Activated CD4-positive, alpha-beta T cell treated with anti-CD3 and anti-CD28 coated beads for 4 hours (primary cell): ENCODE measurements around the gene NEU2.
A peak's percentile ranks its signal among the peaks of the same experiment; 100 is the strongest.
"Not testable (repeated sequence)": the region's sequence is repeated elsewhere in the genome, so short reads cannot be mapped to it uniquely, and the experiment has no call there.

ENCODE experiments used
- DNase-seq, 2 donors: peaks; one replicate each; pipeline ENCODE4 v3.0.0-alpha.2; 2020

The NEU2 gene

GRCh38 chr2:233059797-233060500, 27.5 kb downstream of the NEU2 start, which contains the start of gene INPP5D:
TSS of gene INPP5D (plus strand) at chr2:233060342. CDS start at chr2:233060479, 137 bp downstream.
- DNase-seq = peak; percentile 69 to 71

- no peak for DNase-seq
Observed at GRCh38 chr2:233060501-233060979, 28.1 kb downstream of the NEU2 start.

- DNase-seq = no peak
Observed at GRCh38 chr2:233060980-233061590, 28.6 kb downstream of the NEU2 start.

- no peak for DNase-seq
Observed at GRCh38 chr2:233061591-233062450, 29.3 kb downstream of the NEU2 start.

DNA sequence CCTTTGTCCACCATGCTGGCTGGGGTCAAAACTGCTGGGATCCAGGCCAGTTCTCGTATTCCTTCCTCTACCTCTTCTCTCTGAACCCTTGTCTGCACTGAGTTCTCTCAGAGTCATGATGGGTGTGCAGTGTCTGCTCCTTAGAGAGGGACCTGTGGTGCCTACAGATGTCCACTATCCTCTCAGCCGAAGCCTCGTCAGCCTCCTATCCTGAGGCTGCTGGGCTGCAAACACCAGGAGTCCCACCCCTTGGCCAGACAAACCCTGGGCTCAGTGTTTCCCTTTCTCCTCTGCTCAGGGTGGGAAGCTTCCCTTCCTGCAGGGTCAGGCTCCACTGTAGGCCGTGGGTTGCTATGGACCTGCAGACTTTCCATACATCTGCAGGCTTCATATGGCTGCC, 30.0 kb downstream of the NEU2 start:
- DNase-seq = no peak

GRCh38 chr2:233062946-233063268, 30.4 kb downstream of the NEU2 start:
- DNase-seq = no peak

- DNase-seq = no peak
Observed at GRCh38 chr2:233063269-233063975, 30.9 kb downstream of the NEU2 start.

- DNase-seq = no peak
Observed at GRCh38 chr2:233063976-233064411, 31.5 kb downstream of the NEU2 start.

- DNase-seq = no peak
Observed at GRCh38 chr2:233064530-233065199, 32.2 kb downstream of the NEU2 start.

GRCh38 chr2:233065200-233065589, 32.7 kb downstream of the NEU2 start:
- DNase-seq = not testable (repeated sequence)

GRCh38 chr2:233065954-233066470, 33.5 kb downstream of the NEU2 start:
- DNase-seq = no peak

GRCh38 chr2:233068762-233069418, 36.4 kb downstream of the NEU2 start:
- no peak for DNase-seq

GRCh38 chr2:233072838-233073237, 40.4 kb downstream of the NEU2 start:
- DNase-seq = no peak

- no peak for DNase-seq
Observed at GRCh38 chr2:233074106-233074505, 41.6 kb downstream of the NEU2 start.

DNA sequence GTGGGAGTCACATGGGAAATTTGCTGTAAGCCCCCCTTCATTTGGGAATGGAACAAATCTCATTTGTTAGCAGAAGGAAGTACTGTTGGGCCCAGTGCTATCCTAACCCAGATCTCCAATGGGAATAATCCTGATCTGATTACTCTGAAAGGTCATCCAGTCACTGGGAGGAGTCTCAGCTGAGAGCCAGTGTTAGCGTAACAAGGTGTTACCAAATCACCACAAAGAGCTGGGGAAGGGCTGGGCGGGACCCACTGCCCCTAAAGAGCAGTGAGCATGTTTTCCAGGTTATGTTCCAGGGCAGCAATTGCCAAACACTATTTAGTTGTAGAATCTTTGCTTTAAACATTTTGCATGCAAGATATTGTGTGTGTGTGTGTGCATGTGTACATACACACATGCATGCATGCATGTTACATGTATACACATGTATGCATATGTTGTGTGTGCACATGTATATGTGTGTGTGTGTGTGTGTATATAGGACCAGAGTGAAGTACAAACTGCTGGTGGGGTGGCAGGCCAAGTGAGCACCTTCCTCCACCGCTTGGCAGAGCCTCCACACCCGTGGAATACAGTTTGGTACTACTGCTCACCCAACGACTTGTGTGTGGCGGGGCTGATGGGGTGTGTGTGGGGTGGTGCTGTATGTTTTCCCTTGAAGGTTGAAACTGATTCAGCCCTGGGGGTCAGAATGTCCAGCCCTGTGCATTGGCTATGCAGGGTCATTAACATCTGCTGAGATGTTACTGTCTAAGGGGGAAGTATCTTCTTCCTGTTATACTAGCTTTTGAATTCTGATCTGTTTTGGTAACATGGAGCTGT, 42.9 kb downstream of the NEU2 start:
- no peak for DNase-seq

GRCh38 chr2:233075966-233076339, 43.5 kb downstream of the NEU2 start:
- DNase-seq = no peak

GRCh38 chr2:233076749-233077148, 44.3 kb downstream of the NEU2 start:
- no peak for DNase-seq

DNA sequence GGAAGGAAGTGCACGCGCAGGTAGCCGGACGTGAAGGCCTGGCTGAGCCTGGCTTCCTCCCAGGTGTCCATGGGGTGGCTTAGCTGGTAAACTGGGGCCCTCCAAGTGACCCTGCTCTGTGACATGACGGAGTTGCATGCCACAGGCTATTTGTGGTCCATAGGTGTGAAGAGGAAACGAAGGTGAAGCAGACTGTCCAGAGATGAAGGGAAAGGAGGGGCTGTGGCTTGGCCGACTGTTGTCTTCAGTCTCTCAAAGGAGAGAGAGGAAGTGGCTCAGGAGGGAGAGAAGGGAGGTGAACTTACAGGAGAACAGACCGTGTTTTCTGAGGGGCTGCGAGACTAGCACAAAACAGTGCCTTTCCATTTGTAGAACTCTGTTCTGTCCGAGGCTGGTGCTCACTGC, 47.0 kb downstream of the NEU2 start:
- no peak for DNase-seq

DNA sequence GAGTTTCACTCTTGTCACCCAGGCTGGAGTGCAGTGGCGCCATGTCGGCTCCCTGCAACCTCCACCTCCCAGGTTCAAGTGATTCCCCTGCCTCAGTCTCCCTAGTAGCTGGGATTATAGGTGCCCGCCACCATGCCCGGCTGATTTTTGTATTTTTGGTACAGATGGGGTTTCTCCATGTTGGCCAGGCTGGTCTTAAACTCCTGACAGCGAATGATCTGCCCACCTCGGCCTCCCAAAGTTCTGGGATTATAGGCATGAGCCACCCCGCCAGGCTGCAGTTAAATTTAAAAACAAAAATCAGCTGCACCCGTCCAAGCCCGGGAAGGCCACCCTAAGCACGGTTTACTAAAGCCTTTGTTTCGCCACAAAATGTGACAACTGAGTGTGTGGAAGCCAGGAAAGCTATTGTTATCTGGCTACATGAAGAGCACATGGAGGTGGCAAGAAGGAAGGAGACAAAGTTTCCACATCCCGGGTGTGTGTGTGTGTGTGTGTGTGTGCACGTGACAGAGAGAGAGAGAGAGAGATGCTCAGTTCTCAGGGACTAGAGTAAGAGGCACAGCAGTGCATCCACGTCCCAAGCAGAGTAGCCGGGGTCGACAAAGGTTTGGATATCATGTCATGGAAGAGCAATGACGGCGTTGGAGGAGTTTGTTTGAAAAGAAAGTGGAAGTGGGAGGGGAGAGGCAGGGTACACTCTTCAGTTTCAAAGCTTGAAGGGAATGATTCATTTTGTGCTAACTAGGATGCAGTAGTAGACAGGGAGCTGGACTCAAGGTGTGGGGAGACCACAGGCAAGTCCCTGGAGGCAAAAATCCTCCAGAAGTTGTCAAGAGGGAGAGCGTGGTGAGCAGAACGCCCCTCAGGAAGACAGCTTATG, 47.7 kb downstream of the NEU2 start:
- DNase-seq = no peak

GRCh38 chr2:233080836-233081229, 48.4 kb downstream of the NEU2 start:
- no peak for DNase-seq
